Gastrocnemius medialis (tissue), 4 donors: Measurements from ENCODE around the gene CERS6. TPM values are rescaled to one million over a fixed set of nuclear protein-coding genes. Genes with fewer than 3 reads are reported as not detected.

ENCODE experiments used
- ATAC-seq, 2 donors: fragments of 150-250 bp; one replicate each; pipeline ENCODE4 v1.9.1; 2016
- DNase-seq, 2 donors: peaks; one replicate each; pipeline ENCODE4 v3.0.0-alpha.2; 2019
- H3K27ac ChIP-seq, 4 donors: fragments of 200-600 bp; sonication (generic); 1 replicate in 1 of 4; 2 replicates in 3 of 4; pipeline ENCODE4 v1.5.1; 2016 to 2018; ENCODE audit warnings: mild to moderate bottlenecking in 2 of 4, moderate library complexity in 1 of 4
- H3K27me3 ChIP-seq, 3 donors: fragments of 200-600 bp; sonication (generic) in 2 of 3; 1 replicate in 1 of 3; 2 replicates in 2 of 3; pipeline versions ENCODE4 v1.5.1 to v1.6.0; 2016 to 2019; ENCODE audit warnings: mild to moderate bottlenecking in 1 of 3, moderate library complexity in 1 of 3
- H3K36me3 ChIP-seq, 2 donors: fragments of 200-600 bp; sonication (generic) in 1 of 2; one replicate each; pipeline ENCODE4 v1.5.1; 2017 to 2018
- H3K4me1 ChIP-seq, 2 donors: fragments of 200-600 bp; sonication (generic) in 1 of 2; one replicate each; pipeline ENCODE4 v1.5.1; 2016 to 2017; ENCODE audit warnings: mild to moderate bottlenecking in 2 of 2
- H3K4me3 ChIP-seq, 4 donors: fragments of 200-600 bp; sonication (generic) in 3 of 4; 1 replicate in 1 of 4; 2 replicates in 3 of 4; pipeline ENCODE4 v1.5.1; 2016 to 2019; ENCODE audit warnings: mild to moderate bottlenecking in 2 of 4
- H3K9me3 ChIP-seq, 3 donors: fragments of 200-600 bp; sonication (generic) in 2 of 3; 1 replicate in 1 of 3; 2 replicates in 2 of 3; pipeline ENCODE4 v1.5.1; 2016 to 2019
- CTCF ChIP-seq, 5 experiments: fragments of 450-650 bp in 3 of 5; fragments of 200-600 bp in 2 of 5; sonication (generic) in 2 of 5; IDR thresholded peaks in 4 of 5; conservative IDR thresholded peaks in 1 of 5; 1 replicate in 4 of 5; 2 replicates in 1 of 5; pipeline ENCODE4 v1.5.1; 2016 to 2019; ENCODE audit warnings: antibody characterized with exemption in 5 of 5, mild to moderate bottlenecking in 3 of 5, moderate library complexity in 3 of 5
- POLR2A ChIP-seq, 2 donors: fragments of 450-650 bp; IDR thresholded peaks; one replicate each; pipeline ENCODE4 v1.6.1; 2017; ENCODE audit warnings: antibody characterized with exemption in 2 of 2, mild to moderate bottlenecking in 2 of 2, moderate library complexity in 2 of 2
- in situ Hi-C, 4 donors: fragments of 200-750 bp; cut with MboI; loops; one replicate each; pipeline versions ENCODE4 v1.15.0 to v1.8.0; 2017; ENCODE audit warnings: low sequenced_read_pairs in 4 of 4
- intact Hi-C: fragments of 100-400 bp; cut with DNase I; formaldehyde crosslinking; loops from one replicate; pipeline ENCODE4 v1.15.1; 2023; ENCODE audit warnings: low total_unique reads
- total RNA-seq, 4 donors: library from RNA; depleted of rRNA; stranded (reverse); fragments of >200 nt; gene quantifications; one replicate each; pipeline versions ENCODE4 v1.1.0 to v1.2.3, GENCODE V29; 2016

Gene CERS6
- total RNA-seq, 4 donors from 2014 or later: 11.9 to 18.0 (median 14.7) TPM

- in situ Hi-C loops: loop anchor here in 3 of 4 donors (5.0 to 10.0 kb wide), 2 partner anchors 410 to 412 kb away; no protein-coding TSS in a partner anchor
- Histone ChIP-seq H3K27me3 (no peaks in the 10 kb centered on the region), H3K4me3 (no peak overlapping the region), H3K9me3 (no peaks in the 10 kb centered on the region), H3K4me1 (peaks cover 6 to 13% of the 10 kb centered on the region in 2 donors), H3K27ac (no peak overlapping the region), H3K36me3 (no peaks in the 10 kb centered on the region)
- TF ChIP-seq CTCF (IDR thresholded peaks at IDR 0.05 in 4 of 5, conservative IDR thresholded peaks at IDR 0.05 in 1 of 5) (no peak), POLR2A (IDR thresholded peaks at IDR 0.05) (no peak)
- no peak for DNase-seq
- intact Hi-C loops: no loop called here
- no peak for ATAC-seq
Measured at GRCh38 chr2:168757223-168757622, 301.2 kb downstream of the CERS6 start.

- Histone ChIP-seq H3K9me3 (no peaks in the 10 kb centered on the region), H3K4me1 (peaks cover 6 to 13% of the 10 kb centered on the region in 2 donors), H3K36me3 (no peaks in the 10 kb centered on the region), H3K27me3 (no peaks in the 10 kb centered on the region), H3K27ac (no peak overlapping the region), H3K4me3 (no peak overlapping the region)
- in situ Hi-C loops (loop anchor here in 3 of 4 donors (5.0 to 10.0 kb wide), 2 partner anchors 412 to 414 kb away; no protein-coding TSS in a partner anchor), intact Hi-C loops (loop anchor here (1.0 kb wide), 1 partner anchor 413 kb away; no protein-coding TSS in a partner anchor)
- TF ChIP-seq POLR2A (IDR thresholded peaks at IDR 0.05) (no peak), CTCF (IDR thresholded peaks at IDR 0.05 in 4 of 5, conservative IDR thresholded peaks at IDR 0.05 in 1 of 5) (peak; percentile 21 to 62 (median 49))
- DNase-seq: no peak
- ATAC-seq: peak; percentile 77 to 82
Measured at GRCh38 chr2:168758970-168759820, 303.1 kb downstream of the CERS6 start.

GRCh38 chr2:168765401-168765800, 309.3 kb downstream of the CERS6 start:
- H3K36me3 ChIP-seq: no peaks in the 10 kb centered on the region
- no peak overlapping the region for H3K4me3 ChIP-seq
- no peak for DNase-seq
- ATAC-seq: no peak
- H3K4me1 ChIP-seq: no peaks in the 10 kb centered on the region
- TF ChIP-seq POLR2A (IDR thresholded peaks at IDR 0.05) (no peak), CTCF (IDR thresholded peaks at IDR 0.05 in 4 of 5, conservative IDR thresholded peaks at IDR 0.05 in 1 of 5) (no peak)
- H3K27ac ChIP-seq: no peak overlapping the region
- intact Hi-C loops (no loop called here), in situ Hi-C loops (no loop called here)
- no peaks in the 10 kb centered on the region for H3K27me3 ChIP-seq
- no peaks in the 10 kb centered on the region for H3K9me3 ChIP-seq

GRCh38 chr2:168766600-168766999, 310.5 kb downstream of the CERS6 start:
- in situ Hi-C loops (no loop called here), intact Hi-C loops (no loop called here)
- H3K27me3 ChIP-seq: no peaks in the 10 kb centered on the region
- H3K27ac ChIP-seq: no peak overlapping the region
- no peak overlapping the region for H3K4me3 ChIP-seq
- no peak for TF ChIP-seq CTCF (IDR thresholded peaks at IDR 0.05 in 4 of 5, conservative IDR thresholded peaks at IDR 0.05 in 1 of 5)
- TF ChIP-seq POLR2A (IDR thresholded peaks at IDR 0.05): no peak
- no peak for DNase-seq
- H3K36me3 ChIP-seq: no peaks in the 10 kb centered on the region
- no peak for ATAC-seq
- no peaks in the 10 kb centered on the region for H3K4me1 ChIP-seq
- no peaks in the 10 kb centered on the region for H3K9me3 ChIP-seq
